Epidermal melanocyte (primary cell): ENCODE data around the gene RPAP3.
"Not testable (repeated sequence)": the region's sequence is repeated elsewhere in the genome, so short reads cannot be mapped to it uniquely, and the experiment has no call there.

Experiments used
- DNase-seq: peaks from one replicate; pipeline ENCODE4 v3.0.0; 2011; ENCODE audit warnings: low spot score; ENCODE audit not compliant: insufficient read length

The RPAP3 gene

GRCh38 chr12:47679785-47680184 lies 26.0 kb downstream of the RPAP3 start:
- no peak for DNase-seq

- no peak for DNase-seq
Observed at GRCh38 chr12:47672068-47672467, 33.8 kb downstream of the RPAP3 start.

GRCh38 chr12:47667935-47668334 lies 37.9 kb downstream of the RPAP3 start:
- DNase-seq: not testable (repeated sequence)

- DNase-seq: no peak
Observed at GRCh38 chr12:47652521-47653234, 53.2 kb downstream of the RPAP3 start.

GRCh38 chr12:47651368-47652254 lies 54.2 kb downstream of the RPAP3 start:
- peak; percentile 21 for DNase-seq

GRCh38 chr12:47650469-47650868 lies 55.4 kb downstream of the RPAP3 start:
- no peak for DNase-seq

GRCh38 chr12:47649381-47649780 lies 56.4 kb downstream of the RPAP3 start:
- no peak for DNase-seq

GRCh38 chr12:47648056-47648579 lies 57.7 kb downstream of the RPAP3 start:
- no peak for DNase-seq

GRCh38 chr12:47642310-47642709 lies 63.5 kb downstream of the RPAP3 start:
- not testable (repeated sequence) for DNase-seq

GRCh38 chr12:47636908-47637780 lies 68.7 kb downstream of the RPAP3 start:
- DNase-seq: no peak

GRCh38 chr12:47635770-47636169 lies 70.1 kb downstream of the RPAP3 start:
- DNase-seq: not testable (repeated sequence)

GRCh38 chr12:47634127-47634526 lies 71.7 kb downstream of the RPAP3 start:
- DNase-seq: no peak

GRCh38 chr12:47621960-47622359 lies 83.9 kb downstream of the RPAP3 start:
- DNase-seq: no peak

GRCh38 chr12:47617476-47617875 lies 88.4 kb downstream of the RPAP3 start:
- no peak for DNase-seq

- no peak for DNase-seq
Observed at GRCh38 chr12:47616440-47616839, 89.4 kb downstream of the RPAP3 start.

- no peak for DNase-seq
Observed at GRCh38 chr12:47615711-47616110, 90.1 kb downstream of the RPAP3 start.

- no peak for DNase-seq
Observed at GRCh38 chr12:47614521-47614920, 91.3 kb downstream of the RPAP3 start.

- DNase-seq: no peak
Observed at GRCh38 chr12:47612953-47613352, 92.9 kb downstream of the RPAP3 start.

GRCh38 chr12:47611906-47612305 lies 93.9 kb downstream of the RPAP3 start:
- no peak for DNase-seq
